ENCODE data around the gene VGLL4.

VGLL4 gene

GRCh38 chr3:11627612-11628011 is 16.1 kb downstream of the VGLL4 start:
- H3K4me3 ChIP-seq (ENCODE audit: low read length) = no peak overlapping the region
- no CpG with 5 or more reads among the region's 2 CpGs for WGBS (ENCODE audit: insufficient coverage, insufficient read length)
- no peak for DNase-seq (ENCODE audit: low read depth, low spot score)

GRCh38 chr3:11626084-11626463 is 17.6 kb downstream of the VGLL4 start:
- no CpG with 5 or more reads among the region's 2 CpGs for WGBS (ENCODE audit: insufficient coverage, insufficient read length)
- Histone ChIP-seq H3K27me3 (ENCODE audit: control insufficient read depth, insufficient read depth, low read length) (no peaks in the 10 kb centered on the region), H3K4me3 (ENCODE audit: low read length) (no peak overlapping the region), H3K36me3 (ENCODE audit: control insufficient read depth, insufficient read depth, low read length) (no peaks in the 10 kb centered on the region), H3K27ac (ENCODE audit: low read length) (no peak overlapping the region), H3K4me1 (ENCODE audit: control insufficient read depth, insufficient read depth, low read length) (no peaks in the 10 kb centered on the region), H3K9me3 (ENCODE audit: control insufficient read depth, insufficient read depth, low read length) (no peaks in the 10 kb centered on the region)
- DNase-seq (ENCODE audit: low read depth, low spot score) = no peak

More at GRCh38 chr3:11627612-11628011, 16.1 kb downstream of the VGLL4 start:
- no peak overlapping the region for H3K27ac ChIP-seq (ENCODE audit: low read length)
- H3K4me1 ChIP-seq (ENCODE audit: control insufficient read depth, insufficient read depth, low read length) = no peaks in the 10 kb centered on the region
- no peaks in the 10 kb centered on the region for H3K36me3 ChIP-seq (ENCODE audit: control insufficient read depth, insufficient read depth, low read length)
- H3K9me3 ChIP-seq (ENCODE audit: control insufficient read depth, insufficient read depth, low read length) = no peaks in the 10 kb centered on the region
- H3K27me3 ChIP-seq (ENCODE audit: control insufficient read depth, insufficient read depth, low read length) = no peaks in the 10 kb centered on the region

GRCh38 chr3:11625376-11626083 is 18.2 kb downstream of the VGLL4 start:
- Histone ChIP-seq H3K4me1 (ENCODE audit: control insufficient read depth, insufficient read depth, low read length) (no peaks in the 10 kb centered on the region), H3K27me3 (ENCODE audit: control insufficient read depth, insufficient read depth, low read length) (no peaks in the 10 kb centered on the region), H3K27ac (ENCODE audit: low read length) (no peak overlapping the region), H3K9me3 (ENCODE audit: control insufficient read depth, insufficient read depth, low read length) (no peaks in the 10 kb centered on the region), H3K4me3 (ENCODE audit: low read length) (no peak overlapping the region), H3K36me3 (ENCODE audit: control insufficient read depth, insufficient read depth, low read length) (no peaks in the 10 kb centered on the region)
- DNase-seq (ENCODE audit: low read depth, low spot score) = no peak
- no CpG with 5 or more reads among the region's 5 CpGs for WGBS (ENCODE audit: insufficient coverage, insufficient read length)

DNA sequence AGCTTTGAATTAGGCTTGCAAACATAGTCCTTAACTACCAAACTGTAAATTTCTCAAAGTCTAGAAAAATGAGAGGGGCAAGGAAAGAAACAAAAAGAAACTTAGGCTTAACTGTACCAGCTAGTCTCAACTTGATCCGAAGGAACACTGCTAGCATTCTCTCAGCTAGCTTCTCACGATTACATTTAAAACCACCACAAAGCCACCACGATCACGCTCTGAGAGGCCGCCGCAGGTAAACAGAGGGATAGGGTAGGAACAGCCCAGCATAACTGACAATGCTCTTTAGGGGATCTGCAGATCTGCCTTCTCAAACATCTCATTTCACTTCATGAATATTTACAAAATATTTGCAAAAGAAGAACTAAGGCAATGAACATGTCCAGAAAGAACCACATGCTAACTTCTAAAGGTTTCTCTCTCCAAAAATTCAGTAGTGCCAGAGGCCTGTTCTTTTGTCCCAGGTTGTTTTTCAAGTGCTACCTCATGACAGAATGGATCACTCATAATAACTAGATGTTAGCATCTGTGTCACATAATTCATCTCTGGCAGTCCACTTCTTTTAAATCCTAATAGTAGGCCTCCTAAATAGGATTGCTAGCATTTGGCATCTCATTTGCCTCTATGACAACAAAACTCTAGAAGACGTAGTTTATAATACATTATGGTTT is 18.9 kb downstream of the VGLL4 start:
- peaks cover 3% of the 10 kb centered on the region; the same call in 1 of the 2 replicates for H3K4me1 ChIP-seq (ENCODE audit: control insufficient read depth, insufficient read depth, low read length)
- no CpG with 5 or more reads among the region's 7 CpGs for WGBS (ENCODE audit: insufficient coverage, insufficient read length)

DNA sequence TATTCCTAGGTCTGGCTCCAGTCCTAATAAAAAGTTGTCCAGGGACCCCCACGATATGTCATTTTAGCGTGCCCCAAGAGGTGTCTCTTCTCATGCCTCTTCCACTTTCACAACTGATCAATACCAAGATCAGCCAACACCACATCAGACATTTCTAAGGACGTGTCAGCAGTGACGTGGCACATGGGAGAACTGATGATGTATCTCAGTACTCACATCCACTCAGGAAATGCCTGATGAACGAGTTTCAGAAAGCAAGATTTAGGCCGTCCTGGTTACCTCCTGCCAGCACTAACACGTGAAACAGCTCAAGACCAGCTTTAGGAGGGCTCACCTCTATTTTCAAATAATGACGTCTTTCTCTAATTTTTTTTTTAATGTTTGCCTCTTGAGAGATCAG is 19.6 kb downstream of the VGLL4 start:
- Histone ChIP-seq H3K36me3 (ENCODE audit: control insufficient read depth, insufficient read depth, low read length) (no peaks in the 10 kb centered on the region), H3K9me3 (ENCODE audit: control insufficient read depth, insufficient read depth, low read length) (no peaks in the 10 kb centered on the region), H3K27me3 (ENCODE audit: control insufficient read depth, insufficient read depth, low read length) (no peaks in the 10 kb centered on the region), H3K4me1 (ENCODE audit: control insufficient read depth, insufficient read depth, low read length) (peaks cover 3% of the 10 kb centered on the region; the same call in 1 of the 2 replicates), H3K27ac (ENCODE audit: low read length) (no peak overlapping the region), H3K4me3 (ENCODE audit: low read length) (no peak overlapping the region)
- WGBS (ENCODE audit: insufficient coverage, insufficient read length) = no CpG with 5 or more reads among the region's 8 CpGs
- DNase-seq (ENCODE audit: low read depth, low spot score) = no peak

More for the DNA sequence above, 18.9 kb downstream of the VGLL4 start:
- no peak overlapping the region for H3K27ac ChIP-seq (ENCODE audit: low read length)
- no peaks in the 10 kb centered on the region for H3K36me3 ChIP-seq (ENCODE audit: control insufficient read depth, insufficient read depth, low read length)
- no peak for DNase-seq (ENCODE audit: low read depth, low spot score)
- H3K4me3 ChIP-seq (ENCODE audit: low read length) = no peak overlapping the region
- H3K9me3 ChIP-seq (ENCODE audit: control insufficient read depth, insufficient read depth, low read length) = no peaks in the 10 kb centered on the region
- no peaks in the 10 kb centered on the region for H3K27me3 ChIP-seq (ENCODE audit: control insufficient read depth, insufficient read depth, low read length)

- WGBS (ENCODE audit: insufficient coverage, insufficient read length) = no CpG with 5 or more reads among the region's 9 CpGs
- no peak for DNase-seq (ENCODE audit: low read depth, low spot score)
- no peak overlapping the region for H3K4me3 ChIP-seq (ENCODE audit: low read length)
These were observed 20.8 kb downstream of the VGLL4 start for GRCh38 chr3:11622586-11623550.

DNA sequence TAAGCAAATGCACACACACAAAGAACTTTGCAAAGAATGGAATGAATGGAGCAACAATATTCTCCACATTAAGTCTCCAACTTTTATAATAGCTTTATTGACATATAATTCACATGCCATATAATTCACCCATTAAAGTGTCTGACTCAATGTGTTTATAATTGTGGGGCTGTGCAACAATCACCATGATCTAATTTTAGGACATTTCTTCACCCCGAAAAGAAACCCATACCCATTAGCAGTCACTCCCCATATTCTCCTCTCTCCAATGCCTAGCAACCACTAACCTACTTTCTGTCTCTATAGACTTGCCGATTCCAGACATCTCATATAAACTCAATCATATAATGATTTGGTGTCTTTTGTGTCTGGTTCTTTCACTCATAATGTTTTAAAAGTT is 22.6 kb downstream of the VGLL4 start:
- Histone ChIP-seq H3K9me3 (ENCODE audit: control insufficient read depth, insufficient read depth, low read length) (no peaks in the 10 kb centered on the region), H3K36me3 (ENCODE audit: control insufficient read depth, insufficient read depth, low read length) (no peaks in the 10 kb centered on the region), H3K27me3 (ENCODE audit: control insufficient read depth, insufficient read depth, low read length) (no peaks in the 10 kb centered on the region), H3K4me3 (ENCODE audit: low read length) (no peak overlapping the region), H3K4me1 (ENCODE audit: control insufficient read depth, insufficient read depth, low read length) (peaks cover 6% of the 10 kb centered on the region; the same call in 1 of the 2 replicates), H3K27ac (ENCODE audit: low read length) (no peak overlapping the region)
- no peak for DNase-seq (ENCODE audit: low read depth, low spot score)
- WGBS (ENCODE audit: insufficient coverage, insufficient read length) = no CpG with 5 or more reads among the region's 2 CpGs

More at GRCh38 chr3:11622586-11623550, 20.8 kb downstream of the VGLL4 start:
- no peaks in the 10 kb centered on the region for H3K36me3 ChIP-seq (ENCODE audit: control insufficient read depth, insufficient read depth, low read length)
- peaks cover 3% of the 10 kb centered on the region; the same call in 1 of the 2 replicates for H3K4me1 ChIP-seq (ENCODE audit: control insufficient read depth, insufficient read depth, low read length)
- no peaks in the 10 kb centered on the region for H3K9me3 ChIP-seq (ENCODE audit: control insufficient read depth, insufficient read depth, low read length)
- H3K27me3 ChIP-seq (ENCODE audit: control insufficient read depth, insufficient read depth, low read length) = no peaks in the 10 kb centered on the region
- H3K27ac ChIP-seq (ENCODE audit: low read length) = no peak overlapping the region

- no CpG with 5 or more reads among the region's 11 CpGs for WGBS (ENCODE audit: insufficient coverage, insufficient read length)
- Histone ChIP-seq H3K36me3 (ENCODE audit: control insufficient read depth, insufficient read depth, low read length) (no peaks in the 10 kb centered on the region), H3K4me3 (ENCODE audit: low read length) (no peak overlapping the region), H3K9me3 (ENCODE audit: control insufficient read depth, insufficient read depth, low read length) (no peaks in the 10 kb centered on the region), H3K4me1 (ENCODE audit: control insufficient read depth, insufficient read depth, low read length) (peaks cover 9% of the 10 kb centered on the region; the same call in 1 of the 2 replicates), H3K27me3 (ENCODE audit: control insufficient read depth, insufficient read depth, low read length) (no peaks in the 10 kb centered on the region), H3K27ac (ENCODE audit: low read length) (no peak overlapping the region)
- no peak for DNase-seq (ENCODE audit: low read depth, low spot score)
These were observed 23.6 kb downstream of the VGLL4 start for GRCh38 chr3:11619946-11620652.

DNA sequence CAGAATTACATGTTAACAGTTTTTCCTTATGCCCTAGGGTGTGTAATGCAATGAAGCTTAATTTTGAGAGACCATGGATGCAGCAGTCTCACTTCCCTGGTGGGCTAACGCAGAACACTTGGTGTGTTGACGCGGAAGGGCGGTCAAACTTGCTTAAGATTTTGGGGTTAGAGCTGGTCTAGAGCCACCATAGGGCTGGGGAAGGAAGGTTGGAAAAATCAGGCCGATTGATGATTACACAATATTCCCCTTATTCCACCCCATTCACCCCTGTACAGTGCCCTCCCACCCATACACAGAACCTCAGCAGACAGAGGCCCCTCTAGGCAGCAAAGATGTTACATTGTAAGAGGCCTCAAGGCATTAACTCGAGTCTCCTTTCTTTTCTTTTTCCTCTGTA is 24.3 kb downstream of the VGLL4 start:
- Histone ChIP-seq H3K9me3 (ENCODE audit: control insufficient read depth, insufficient read depth, low read length) (no peaks in the 10 kb centered on the region), H3K27me3 (ENCODE audit: control insufficient read depth, insufficient read depth, low read length) (no peaks in the 10 kb centered on the region), H3K27ac (ENCODE audit: low read length) (no peak overlapping the region), H3K36me3 (ENCODE audit: control insufficient read depth, insufficient read depth, low read length) (no peaks in the 10 kb centered on the region), H3K4me3 (ENCODE audit: low read length) (no peak overlapping the region), H3K4me1 (ENCODE audit: control insufficient read depth, insufficient read depth, low read length) (peaks cover 9% of the 10 kb centered on the region; the same call in 1 of the 2 replicates)
- no peak for DNase-seq (ENCODE audit: low read depth, low spot score)
- no CpG with 5 or more reads among the region's 6 CpGs for WGBS (ENCODE audit: insufficient coverage, insufficient read length)

Data from iPS DF 6.9 (cell line).